NOMO-1 treated with DMSO at 0.1 percent for 48 hours (cell line): ENCODE results near the gene FAM131C.
"Not testable (repeated sequence)": the region's sequence is repeated elsewhere in the genome, so short reads cannot be mapped to it uniquely, and the experiment has no call there.

Experiments
- DNase-seq: peaks from one replicate; lab custom pipeline; 2025; ENCODE audit not compliant: unreplicated experiment; lab: John Stamatoyannopoulos, UW

The FAM131C gene

DNA sequence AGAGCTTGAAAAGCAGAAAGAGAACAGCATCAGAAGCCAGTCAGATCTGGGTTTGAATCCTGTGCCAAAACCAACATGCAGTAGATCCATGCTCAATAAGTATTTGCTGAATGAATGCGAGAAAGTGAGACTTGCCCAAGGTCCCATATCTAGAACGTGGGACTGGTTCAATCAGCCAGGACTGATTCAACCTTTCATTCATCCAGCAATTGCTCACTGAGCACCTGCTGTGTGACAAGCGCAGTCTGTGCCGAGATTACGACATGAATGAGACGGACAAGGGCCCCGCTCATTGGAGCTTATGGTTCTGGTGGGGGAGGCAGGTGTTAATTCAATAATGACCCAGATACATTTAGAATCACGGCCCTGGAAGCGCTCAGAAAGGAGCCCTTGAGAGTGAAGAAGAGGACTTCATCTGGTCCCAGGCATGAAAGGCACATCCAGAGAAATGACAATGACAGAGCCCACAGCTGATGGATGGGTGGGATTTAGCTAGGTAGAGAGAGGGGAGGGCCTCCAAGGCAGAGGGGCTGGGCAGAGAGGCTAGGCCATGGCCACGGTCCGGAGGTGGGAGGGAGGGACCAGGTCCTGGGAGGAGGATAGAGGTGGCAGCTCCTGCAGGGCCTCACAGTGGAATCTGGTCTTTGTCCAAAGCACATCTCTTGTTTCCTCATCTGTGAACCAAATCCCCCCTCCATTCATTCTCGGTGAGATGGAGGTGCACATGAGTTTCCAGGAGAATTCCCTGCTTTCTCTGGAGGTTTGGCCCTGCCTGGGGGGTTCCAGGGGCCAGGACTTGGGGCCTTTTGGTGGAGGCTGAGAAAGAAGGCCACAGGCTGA is 4.2 kb upstream of the FAM131C start:
- DNase-seq = no peak

GRCh38 chr1:16076865-16077238 is 3.4 kb upstream of the FAM131C start:
- no peak for DNase-seq

DNA sequence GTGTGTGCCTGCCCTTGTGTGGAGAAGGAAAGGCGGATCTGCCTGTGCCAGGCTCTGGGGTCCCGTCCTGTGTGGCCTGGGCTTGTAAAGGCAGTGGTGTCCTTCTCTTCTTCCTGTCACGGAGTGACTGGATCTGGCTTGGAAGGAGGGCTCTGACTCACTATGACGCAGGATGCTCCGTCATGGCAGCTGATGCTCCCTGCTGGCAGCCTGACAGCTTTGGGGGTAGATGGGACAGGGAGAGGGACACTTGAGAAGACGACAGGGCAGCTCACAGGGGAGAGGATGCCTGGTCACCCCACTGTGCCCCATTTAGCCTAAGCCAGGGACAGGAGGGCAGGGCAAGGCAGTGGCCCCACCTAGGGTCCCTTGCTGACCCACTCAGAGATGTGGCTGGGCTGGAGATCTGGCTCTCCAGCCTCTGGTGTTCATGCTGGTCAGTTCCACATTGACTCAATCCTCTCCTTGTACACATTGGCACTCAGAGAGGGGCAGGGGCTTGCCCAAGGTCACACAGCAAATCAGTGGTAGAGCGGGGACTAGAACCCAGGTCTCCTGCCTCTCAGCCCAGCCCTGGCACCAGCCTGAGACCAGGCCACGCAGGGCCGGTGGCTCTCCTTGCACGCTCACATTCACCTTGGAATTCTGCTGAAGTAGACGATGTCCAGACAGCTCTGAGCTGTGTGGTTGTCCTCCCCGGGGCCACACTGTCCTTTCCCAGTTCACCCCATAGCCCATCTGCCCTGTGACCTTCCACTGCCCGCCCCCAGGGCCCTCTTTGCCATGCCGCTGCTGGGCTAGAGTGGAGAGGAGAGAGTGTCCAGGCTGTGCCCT is 2.8 kb upstream of the FAM131C start:
- no peak for DNase-seq

- no peak for DNase-seq
Observed at GRCh38 chr1:16075337-16076030, 2.0 kb upstream of the FAM131C start.

DNA sequence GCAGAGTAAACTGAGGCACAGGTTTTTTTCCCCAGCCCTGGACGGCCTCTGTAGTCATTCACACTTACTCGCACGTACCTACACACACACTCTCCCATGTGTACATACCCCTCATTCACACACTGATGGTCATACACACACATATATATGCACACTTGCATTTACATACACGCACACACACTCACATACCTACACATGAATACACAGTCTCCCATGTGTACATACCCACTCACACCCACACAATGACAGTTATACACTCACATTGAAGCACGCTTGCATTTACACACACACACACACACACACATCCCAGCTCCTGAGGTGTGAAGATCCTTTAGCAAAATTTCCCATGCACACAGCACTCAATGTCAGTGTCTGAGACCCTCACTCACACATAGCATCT is 766 bp upstream of the FAM131C start:
- DNase-seq = no peak

- no peak for DNase-seq
Observed at GRCh38 chr1:16072616-16073484, 601 bp downstream of the FAM131C start.

- DNase-seq = no peak
Observed at GRCh38 chr1:16072095-16072494, 1.4 kb downstream of the FAM131C start.

DNA sequence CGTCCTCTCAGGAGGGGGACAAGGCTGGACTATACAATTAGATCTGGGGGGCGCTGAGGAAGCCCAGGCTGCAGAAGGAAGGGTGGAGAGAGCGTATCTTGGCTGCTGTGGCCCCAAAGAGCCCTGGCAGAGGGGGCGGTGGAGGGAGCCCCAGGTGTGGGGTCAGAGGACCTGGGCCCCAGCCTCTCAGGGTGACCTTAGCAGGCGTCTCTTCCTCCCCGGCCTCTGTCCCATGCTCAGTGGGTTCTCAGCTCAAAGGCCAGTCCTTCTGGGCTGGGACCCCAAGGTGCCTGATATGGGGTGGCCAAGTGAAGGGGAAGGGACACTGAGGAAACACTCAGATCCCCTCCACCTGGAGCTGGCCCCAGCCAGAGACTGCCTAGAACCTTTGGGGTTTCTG is 1.8 kb downstream of the FAM131C start:
- no peak for DNase-seq

GRCh38 chr1:16070640-16071355 is 2.7 kb downstream of the FAM131C start:
- no peak for DNase-seq

DNA sequence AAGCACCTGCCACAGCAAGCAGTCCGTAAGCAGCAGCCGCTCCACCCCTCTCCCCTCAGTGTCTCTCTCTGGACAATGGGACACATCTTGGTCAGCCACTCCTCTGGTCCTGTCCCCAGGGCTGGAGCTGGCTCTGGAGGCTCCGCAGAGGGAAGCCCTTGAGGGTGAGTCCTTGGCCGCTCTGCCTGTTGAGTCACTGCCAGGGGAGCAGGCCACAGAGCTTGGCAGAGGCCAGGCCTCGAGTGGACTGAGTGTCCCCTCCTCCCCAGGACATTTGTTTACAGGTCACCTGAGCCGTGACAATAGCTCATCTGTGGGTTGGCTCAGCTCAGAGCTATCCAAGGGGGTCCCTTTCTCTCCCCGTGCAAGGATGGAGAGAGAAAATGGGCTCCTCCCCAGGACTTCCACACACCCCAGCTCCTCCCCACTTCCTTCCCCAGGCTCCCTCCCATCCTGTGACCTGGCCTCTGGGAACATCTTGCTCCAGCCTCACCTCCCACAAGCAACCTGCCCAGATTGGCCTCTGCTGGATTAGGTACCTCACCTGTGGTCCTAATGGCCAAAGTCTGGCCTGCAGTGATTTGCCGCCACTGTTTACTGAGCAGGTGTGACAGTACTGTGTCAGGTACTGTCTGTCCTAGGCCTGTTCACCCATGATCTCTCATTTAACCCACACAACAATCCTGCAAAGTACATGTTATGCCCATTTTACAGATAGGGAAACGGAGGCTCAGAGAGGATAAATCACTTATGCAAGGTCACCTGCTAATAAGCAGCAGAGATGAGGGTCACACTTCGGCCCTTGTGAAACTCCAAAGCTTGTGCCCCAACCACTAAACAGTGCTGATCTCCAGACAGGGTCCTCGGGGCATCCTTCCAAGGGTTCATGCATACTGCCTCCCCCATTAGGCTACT is 4.8 kb downstream of the FAM131C start:
- DNase-seq = no peak

GRCh38 chr1:16067933-16068332 is 5.5 kb downstream of the FAM131C start:
- no peak for DNase-seq

DNA sequence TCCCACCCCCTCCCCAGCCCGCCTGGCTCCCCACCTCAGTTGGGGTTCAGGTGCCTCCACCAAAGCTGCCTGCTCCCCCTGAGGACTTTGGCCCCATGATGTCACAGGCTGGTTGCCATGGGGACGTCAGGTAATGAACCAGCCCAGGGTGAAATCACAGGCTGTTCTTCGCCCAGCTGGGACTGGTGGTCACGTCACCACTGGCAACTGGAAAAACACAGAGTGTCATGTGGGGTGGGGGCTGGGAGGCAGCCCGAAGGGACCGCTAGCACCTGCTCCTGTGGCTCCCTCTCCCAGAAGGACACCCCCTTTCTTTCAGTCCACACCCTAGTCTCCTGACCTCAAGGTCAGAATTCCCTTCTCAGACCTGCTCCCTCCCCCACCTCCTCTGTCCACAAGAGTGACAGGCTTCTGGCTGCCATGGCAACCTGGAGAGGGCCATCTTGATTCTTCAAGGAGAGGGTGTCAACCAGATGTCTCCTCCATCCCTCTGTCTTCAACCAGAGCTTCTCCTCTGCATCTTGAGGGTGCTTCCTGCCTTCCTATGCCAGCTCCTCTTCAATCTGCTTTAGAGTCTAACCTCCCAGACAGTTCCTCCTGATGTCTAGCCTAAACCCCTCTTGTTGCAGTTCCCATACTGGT is 6.2 kb downstream of the FAM131C start:
- no peak for DNase-seq

GRCh38 chr1:16066245-16066644 is 7.2 kb downstream of the FAM131C start:
- no peak for DNase-seq

GRCh38 chr1:16065269-16065576 is 8.2 kb downstream of the FAM131C start:
- DNase-seq = no peak

DNA sequence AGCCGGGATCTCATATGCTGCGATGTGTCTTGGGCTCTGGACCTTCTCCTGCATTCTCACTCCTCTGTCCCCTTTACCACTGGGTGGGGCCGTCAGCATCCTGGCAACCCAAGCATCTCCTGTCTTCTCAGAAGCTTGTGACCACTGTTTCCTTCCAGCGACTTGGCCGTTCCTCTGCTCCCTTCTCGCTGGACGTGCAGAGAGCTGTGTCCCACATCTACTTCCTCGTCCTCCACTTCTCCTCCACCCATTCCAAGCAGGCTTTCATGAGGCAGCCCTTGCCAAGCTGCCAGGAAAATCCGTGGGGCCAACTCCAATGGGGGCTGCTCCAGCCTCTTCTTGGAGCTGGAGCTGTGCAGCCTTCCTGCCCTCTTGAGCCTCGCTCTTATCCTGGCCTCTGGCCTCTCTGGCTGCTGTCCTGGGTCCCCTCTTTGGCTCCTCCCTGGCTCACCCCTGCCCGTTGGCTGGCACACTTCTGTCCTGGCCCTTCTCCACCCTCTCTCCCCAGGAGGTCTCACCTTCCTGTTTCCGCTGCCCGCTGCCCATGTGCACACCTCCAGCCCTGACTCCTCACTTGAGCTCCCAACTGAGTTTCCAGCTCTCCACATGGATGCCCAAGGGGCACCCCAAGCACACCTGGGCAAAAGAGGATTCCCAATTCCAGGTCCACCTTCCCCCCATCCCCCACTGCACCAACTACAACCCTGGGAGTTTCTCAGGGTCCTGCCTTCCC is 8.7 kb downstream of the FAM131C start:
- no peak for DNase-seq

DNA sequence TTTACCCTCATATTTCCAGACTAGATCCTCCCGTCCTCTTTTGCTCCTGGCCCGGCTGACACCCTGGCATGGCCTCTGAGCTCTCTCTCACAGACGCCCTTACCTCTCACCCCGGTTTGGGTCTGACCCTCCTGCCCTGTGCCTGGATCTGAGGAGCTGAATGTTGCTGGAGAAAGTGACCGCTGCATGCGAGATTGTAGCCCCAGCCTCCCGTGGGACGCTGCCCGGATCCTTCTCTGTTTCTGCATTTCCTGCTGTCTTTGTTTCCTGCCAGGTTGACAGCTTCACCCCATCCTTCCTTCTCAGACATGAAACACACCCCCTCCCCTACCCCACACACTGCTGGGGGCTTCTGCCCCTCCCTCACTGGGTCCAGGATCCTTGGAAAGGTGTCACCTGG is 9.5 kb downstream of the FAM131C start:
- DNase-seq = no peak

GRCh38 chr1:16063226-16063829 is 10.1 kb downstream of the FAM131C start:
- no peak for DNase-seq

- DNase-seq = not testable (repeated sequence)
Observed at GRCh38 chr1:16062687-16063075, 10.8 kb downstream of the FAM131C start.
